Measurements from ENCODE around the gene GMDS.

GMDS gene

DNA sequence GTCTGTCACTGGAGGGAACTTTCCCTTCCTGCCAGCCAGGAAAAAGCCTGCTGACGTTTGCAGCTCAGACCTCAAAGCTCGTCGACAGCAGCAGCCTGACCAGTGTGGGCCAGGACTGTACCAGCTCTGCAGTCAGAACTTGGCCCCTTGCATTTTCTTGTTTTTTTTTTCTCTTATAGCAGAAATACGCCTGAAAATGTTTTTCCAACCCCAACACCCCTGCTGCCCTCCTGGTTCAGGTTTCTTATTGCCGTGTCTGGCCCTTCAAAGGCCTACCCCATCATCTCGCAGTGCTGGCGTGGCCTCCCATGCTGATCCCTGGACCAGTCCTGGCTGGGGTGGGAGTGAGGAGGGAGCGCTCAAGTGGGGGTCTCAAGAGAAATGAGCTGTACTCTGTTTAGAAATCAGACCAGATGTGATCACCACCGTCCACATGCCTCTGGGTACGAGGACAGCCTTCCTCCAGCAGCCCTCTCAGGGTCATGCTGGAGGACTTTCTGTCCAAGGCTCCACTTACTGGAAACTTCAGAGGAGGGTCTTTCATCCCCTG is 466.6 kb downstream of the GMDS start:
- no peaks in the 10 kb centered on the region for H3K79me2 ChIP-seq (ENCODE audit: low read length)
- no peak overlapping the region for H3K9ac ChIP-seq (ENCODE audit: low read length)
- no peak overlapping the region for H3K27ac ChIP-seq (ENCODE audit: low read length)
- H2AFZ ChIP-seq (ENCODE audit: low read depth, low read length): no peak overlapping the region
- no peaks in the 10 kb centered on the region for H3K9me3 ChIP-seq (ENCODE audit: insufficient read depth, low read length)
- no peak for TF ChIP-seq EZH2phosphoT487 (IDR thresholded peaks at IDR 0.05; ENCODE audit: low read depth)
- TF ChIP-seq, protein P1, sequence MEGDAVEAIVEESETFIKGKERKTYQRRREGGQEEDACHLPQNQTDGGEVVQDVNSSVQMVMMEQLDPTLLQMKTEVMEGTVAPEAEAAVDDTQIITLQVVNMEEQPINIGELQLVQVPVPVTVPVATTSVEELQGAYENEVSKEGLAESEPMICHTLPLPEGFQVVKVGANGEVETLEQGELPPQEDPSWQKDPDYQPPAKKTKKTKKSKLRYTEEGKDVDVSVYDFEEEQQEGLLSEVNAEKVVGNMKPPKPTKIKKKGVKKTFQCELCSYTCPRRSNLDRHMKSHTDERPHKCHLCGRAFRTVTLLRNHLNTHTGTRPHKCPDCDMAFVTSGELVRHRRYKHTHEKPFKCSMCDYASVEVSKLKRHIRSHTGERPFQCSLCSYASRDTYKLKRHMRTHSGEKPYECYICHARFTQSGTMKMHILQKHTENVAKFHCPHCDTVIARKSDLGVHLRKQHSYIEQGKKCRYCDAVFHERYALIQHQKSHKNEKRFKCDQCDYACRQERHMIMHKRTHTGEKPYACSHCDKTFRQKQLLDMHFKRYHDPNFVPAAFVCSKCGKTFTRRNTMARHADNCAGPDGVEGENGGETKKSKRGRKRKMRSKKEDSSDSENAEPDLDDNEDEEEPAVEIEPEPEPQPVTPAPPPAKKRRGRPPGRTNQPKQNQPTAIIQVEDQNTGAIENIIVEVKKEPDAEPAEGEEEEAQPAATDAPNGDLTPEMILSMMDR (IDR thresholded peaks at IDR 0.05; ENCODE audit: low read depth, low read length): no peak
- no peaks in the 10 kb centered on the region for H3K36me3 ChIP-seq (replicated peaks; ENCODE audit: low read depth, low read length)
- no peak overlapping the region for H3K4me3 ChIP-seq (ENCODE audit: low read length)
- H3K27me3 ChIP-seq (ENCODE audit: low read depth, low read length): no peaks in the 10 kb centered on the region
- no peak overlapping the region for H3K4me2 ChIP-seq (ENCODE audit: low read length)
- no peaks in the 10 kb centered on the region for H4K20me1 ChIP-seq (ENCODE audit: insufficient read depth, low read length)
- H3K4me1 ChIP-seq (ENCODE audit: low read length): peaks cover 10% of the 10 kb centered on the region

DNA sequence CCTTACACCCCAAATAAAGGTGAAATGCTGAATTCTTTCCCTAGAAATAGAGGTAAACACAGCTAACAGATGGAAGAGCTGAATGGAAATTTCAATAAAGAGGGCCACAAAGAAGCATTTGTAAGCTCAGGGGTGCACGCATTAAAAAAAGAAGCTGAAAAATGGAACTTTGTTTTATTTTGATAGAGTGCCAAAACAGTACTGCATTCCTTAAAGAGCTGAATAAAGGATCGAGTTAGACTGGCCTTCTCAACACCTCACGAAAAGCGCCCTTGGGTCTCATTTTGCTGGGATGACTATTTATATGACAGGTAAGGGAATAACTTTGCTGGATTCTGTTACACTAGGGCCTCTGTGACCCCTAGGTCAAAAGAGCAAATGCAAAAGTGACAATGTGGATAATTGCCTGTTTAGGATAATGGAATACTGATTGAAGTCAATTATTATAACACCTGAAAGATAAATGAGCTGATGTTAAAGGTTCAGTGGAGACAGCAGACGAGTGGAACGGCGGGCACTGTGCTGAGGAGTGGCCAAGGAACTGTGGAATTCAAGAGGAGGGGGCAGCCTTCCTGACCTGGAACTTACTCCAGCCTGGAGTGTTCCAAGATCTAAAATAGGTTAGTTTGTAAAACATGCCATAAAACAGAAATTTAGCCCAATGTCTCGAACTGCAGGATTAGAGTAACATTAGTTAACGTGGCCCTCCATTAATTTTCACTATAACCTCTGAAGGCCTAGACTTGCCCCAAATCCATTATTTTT is 467.3 kb downstream of the GMDS start:
- H3K9ac ChIP-seq (ENCODE audit: low read length): no peak overlapping the region
- H3K4me1 ChIP-seq (ENCODE audit: low read length): peaks cover 16% of the 10 kb centered on the region

DNA sequence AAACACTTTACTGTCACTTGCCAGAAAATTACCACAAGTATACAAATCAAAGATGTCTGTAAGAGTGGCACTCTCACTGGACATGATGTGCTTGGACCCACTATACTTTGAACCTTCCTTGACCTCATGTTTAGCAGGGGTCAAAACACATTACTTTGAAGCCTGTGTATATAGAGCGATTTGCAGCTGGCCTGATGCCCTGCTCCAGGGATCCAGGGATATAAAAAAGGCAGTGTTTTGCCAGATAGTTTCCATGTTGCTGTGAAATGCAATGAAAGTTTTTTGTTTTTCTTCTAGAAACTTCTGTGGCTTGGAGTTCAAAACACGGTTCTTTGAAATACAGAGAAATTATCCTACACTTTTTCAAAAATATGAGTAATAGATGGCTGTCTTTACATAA is 470.0 kb downstream of the GMDS start:
- H3K4me3 ChIP-seq (ENCODE audit: low read length): no peak overlapping the region
- no peaks in the 10 kb centered on the region for H3K9me3 ChIP-seq (ENCODE audit: insufficient read depth, low read length)
- no peaks in the 10 kb centered on the region for H4K20me1 ChIP-seq (ENCODE audit: insufficient read depth, low read length)
- H2AFZ ChIP-seq (ENCODE audit: low read depth, low read length): no peak overlapping the region
- peaks cover 29% of the 10 kb centered on the region for H3K4me1 ChIP-seq (ENCODE audit: low read length)
- no peak overlapping the region for H3K9ac ChIP-seq (ENCODE audit: low read length)
- H3K4me2 ChIP-seq (ENCODE audit: low read length): no peak overlapping the region
- H3K36me3 ChIP-seq (replicated peaks; ENCODE audit: low read depth, low read length): no peaks in the 10 kb centered on the region
- no peak overlapping the region for H3K27ac ChIP-seq (ENCODE audit: low read length)
- H3K79me2 ChIP-seq (ENCODE audit: low read length): no peaks in the 10 kb centered on the region
- no peak for TF ChIP-seq EZH2phosphoT487 (IDR thresholded peaks at IDR 0.05; ENCODE audit: low read depth)
- TF ChIP-seq, protein P1 (IDR thresholded peaks at IDR 0.05; ENCODE audit: low read depth, low read length): no peak
- no peaks in the 10 kb centered on the region for H3K27me3 ChIP-seq (ENCODE audit: low read depth, low read length)

More for the DNA sequence above, 467.3 kb downstream of the GMDS start:
- Histone ChIP-seq H3K79me2 (ENCODE audit: low read length) (no peaks in the 10 kb centered on the region), H4K20me1 (ENCODE audit: insufficient read depth, low read length) (no peaks in the 10 kb centered on the region), H2AFZ (ENCODE audit: low read depth, low read length) (no peak overlapping the region), H3K4me3 (ENCODE audit: low read length) (no peak overlapping the region), H3K9me3 (ENCODE audit: insufficient read depth, low read length) (no peaks in the 10 kb centered on the region), H3K27ac (ENCODE audit: low read length) (no peak overlapping the region), H3K27me3 (ENCODE audit: low read depth, low read length) (no peaks in the 10 kb centered on the region), H3K36me3 (replicated peaks; ENCODE audit: low read depth, low read length) (no peaks in the 10 kb centered on the region), H3K4me2 (ENCODE audit: low read length) (no peak overlapping the region)
- TF ChIP-seq, protein P1 (IDR thresholded peaks at IDR 0.05; ENCODE audit: low read depth, low read length): no peak
- TF ChIP-seq EZH2phosphoT487 (IDR thresholded peaks at IDR 0.05; ENCODE audit: low read depth): no peak

DNA sequence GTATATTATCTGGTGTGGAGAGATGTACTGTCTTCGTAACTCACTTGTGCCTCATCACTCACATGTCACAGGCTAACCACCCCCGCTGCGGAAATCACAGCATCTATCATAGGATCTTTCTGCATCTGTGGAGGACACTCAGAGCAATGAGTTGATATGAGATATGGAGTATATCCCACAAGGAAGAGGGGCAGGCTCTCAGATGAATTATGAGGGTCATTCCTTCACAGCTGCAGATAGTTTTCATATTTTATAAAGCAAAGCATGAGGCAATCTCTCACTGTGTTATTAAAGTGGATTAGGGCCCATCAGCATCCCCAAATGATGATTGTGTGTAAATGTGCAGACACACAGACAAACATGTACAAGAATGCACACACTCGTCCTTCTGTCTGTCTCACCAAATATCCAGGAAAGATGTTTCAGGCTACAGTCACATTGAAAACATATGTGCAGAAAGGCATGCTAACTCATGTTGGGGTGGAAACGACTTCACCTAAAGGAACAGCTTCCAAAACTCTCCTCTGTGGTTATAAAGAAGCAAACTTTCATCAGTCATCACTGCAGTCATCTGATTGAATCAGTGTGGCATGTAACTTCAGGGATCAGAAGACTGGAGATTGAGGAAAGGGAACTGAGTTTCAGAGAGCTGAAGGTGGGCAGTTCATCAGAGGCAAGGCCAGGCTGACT is 471.0 kb downstream of the GMDS start:
- H3K27ac ChIP-seq (ENCODE audit: low read length): no peak overlapping the region
- H3K9ac ChIP-seq (ENCODE audit: low read length): no peak overlapping the region
- no peak overlapping the region for H2AFZ ChIP-seq (ENCODE audit: low read depth, low read length)
- H4K20me1 ChIP-seq (ENCODE audit: insufficient read depth, low read length): no peaks in the 10 kb centered on the region
- H3K4me2 ChIP-seq (ENCODE audit: low read length): peak overlapping the region; percentile 40
- H3K36me3 ChIP-seq (replicated peaks; ENCODE audit: low read depth, low read length): no peaks in the 10 kb centered on the region
- H3K4me3 ChIP-seq (ENCODE audit: low read length): no peak overlapping the region
- H3K79me2 ChIP-seq (ENCODE audit: low read length): no peaks in the 10 kb centered on the region
- TF ChIP-seq EZH2phosphoT487 (IDR thresholded peaks at IDR 0.05; ENCODE audit: low read depth): no peak
- TF ChIP-seq, protein P1 (IDR thresholded peaks at IDR 0.05; ENCODE audit: low read depth, low read length): no peak
- H3K9me3 ChIP-seq (ENCODE audit: insufficient read depth, low read length): no peaks in the 10 kb centered on the region
- no peaks in the 10 kb centered on the region for H3K27me3 ChIP-seq (ENCODE audit: low read depth, low read length)
- peaks cover 29% of the 10 kb centered on the region for H3K4me1 ChIP-seq (ENCODE audit: low read length)

Measured in OCI-LY3 (cell line).